Measurements from ENCODE around the gene SEC14L2.

- TF ChIP-seq CTCF (IDR thresholded peaks at IDR 0.05; ENCODE audit: low read depth, low read length) (no peak), EZH2phosphoT487 (IDR thresholded peaks at IDR 0.05; ENCODE audit: low read depth) (no peak)
Measured at GRCh38 chr22:30406400-30406799, 9.6 kb downstream of the SEC14L2 start.

Measured in OCI-LY3 (cell line).